ENCODE measurements around the gene IMPACT. TPM values are rescaled to one million over a fixed set of nuclear protein-coding genes. Genes with fewer than 3 reads are reported as not detected.

IMPACT gene
- total RNA-seq, 1 donor from 2014 or later, result 31.2 TPM

DNA sequence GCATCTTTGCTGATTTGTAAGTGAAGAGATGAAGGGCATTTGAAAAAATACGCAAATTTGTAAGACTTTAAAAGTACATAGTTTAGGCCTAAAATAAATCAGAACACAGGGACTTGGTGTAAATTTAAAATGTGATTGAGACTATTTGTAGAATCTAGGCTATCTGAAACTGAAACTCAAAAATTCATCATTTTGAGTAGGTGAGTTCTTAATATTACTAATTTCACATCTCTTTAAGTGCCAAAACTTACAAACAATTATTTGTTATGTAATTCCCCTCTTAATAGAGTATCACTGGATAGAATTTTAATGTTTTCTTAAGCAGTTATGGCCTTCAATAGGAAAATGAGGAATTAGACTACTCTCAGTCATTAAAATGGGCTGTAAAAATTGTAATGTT is 20.0 kb downstream of the IMPACT start:
- TF ChIP-seq, protein P1, sequence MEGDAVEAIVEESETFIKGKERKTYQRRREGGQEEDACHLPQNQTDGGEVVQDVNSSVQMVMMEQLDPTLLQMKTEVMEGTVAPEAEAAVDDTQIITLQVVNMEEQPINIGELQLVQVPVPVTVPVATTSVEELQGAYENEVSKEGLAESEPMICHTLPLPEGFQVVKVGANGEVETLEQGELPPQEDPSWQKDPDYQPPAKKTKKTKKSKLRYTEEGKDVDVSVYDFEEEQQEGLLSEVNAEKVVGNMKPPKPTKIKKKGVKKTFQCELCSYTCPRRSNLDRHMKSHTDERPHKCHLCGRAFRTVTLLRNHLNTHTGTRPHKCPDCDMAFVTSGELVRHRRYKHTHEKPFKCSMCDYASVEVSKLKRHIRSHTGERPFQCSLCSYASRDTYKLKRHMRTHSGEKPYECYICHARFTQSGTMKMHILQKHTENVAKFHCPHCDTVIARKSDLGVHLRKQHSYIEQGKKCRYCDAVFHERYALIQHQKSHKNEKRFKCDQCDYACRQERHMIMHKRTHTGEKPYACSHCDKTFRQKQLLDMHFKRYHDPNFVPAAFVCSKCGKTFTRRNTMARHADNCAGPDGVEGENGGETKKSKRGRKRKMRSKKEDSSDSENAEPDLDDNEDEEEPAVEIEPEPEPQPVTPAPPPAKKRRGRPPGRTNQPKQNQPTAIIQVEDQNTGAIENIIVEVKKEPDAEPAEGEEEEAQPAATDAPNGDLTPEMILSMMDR (IDR thresholded peaks at IDR 0.05), result no peak
- H3K36me3 ChIP-seq, result peaks cover 80% of the 10 kb centered on the region

DNA sequence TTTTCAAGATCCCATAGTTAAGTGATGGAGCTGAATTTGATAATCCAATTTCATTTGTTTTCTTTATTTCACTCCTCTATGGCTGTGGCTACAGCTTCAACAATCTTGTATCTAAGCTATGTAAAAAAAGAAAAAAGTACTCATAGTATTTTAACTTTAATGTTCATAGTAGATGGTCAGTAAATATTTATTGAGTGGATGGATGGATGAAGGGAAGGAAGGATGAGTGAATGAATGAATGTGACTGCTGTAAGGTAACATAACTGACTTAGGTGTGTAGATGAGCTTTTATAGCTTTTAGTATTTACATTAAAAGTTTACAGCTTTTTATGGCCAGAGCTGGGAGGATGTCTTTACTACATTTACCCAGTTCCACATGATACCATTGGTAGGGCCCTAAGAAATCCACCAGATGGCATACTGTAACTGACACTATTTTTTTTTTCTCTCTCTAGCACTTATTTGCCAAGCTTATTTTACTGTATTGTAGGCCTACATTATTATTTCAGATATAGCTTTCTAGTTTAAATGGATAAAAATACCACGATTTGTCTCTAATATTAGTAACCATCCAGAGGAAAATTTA is 20.6 kb downstream of the IMPACT start:
- Histone ChIP-seq H3K27me3 (no peaks in the 10 kb centered on the region), H3K27ac (no peak overlapping the region), H3K9me3 (no peaks in the 10 kb centered on the region), H3K4me1 (no peaks in the 10 kb centered on the region), H3K36me3 (peaks cover 76% of the 10 kb centered on the region), H3K4me3 (no peak overlapping the region)
- intact Hi-C loops (cut with DNase I), result no loop called here
- DNase-seq (no peak), ATAC-seq (no peak)
- TF ChIP-seq, protein P1 (IDR thresholded peaks at IDR 0.05), result no peak

More for the DNA sequence above, 20.0 kb downstream of the IMPACT start:
- ATAC-seq (no peak), DNase-seq (no peak)
- H3K27me3 ChIP-seq, result no peaks in the 10 kb centered on the region
- H3K4me3 ChIP-seq, result no peak overlapping the region
- no peaks in the 10 kb centered on the region for H3K9me3 ChIP-seq
- no peak overlapping the region for H3K27ac ChIP-seq
- intact Hi-C loops (cut with DNase I), result no loop called here
- no peaks in the 10 kb centered on the region for H3K4me1 ChIP-seq

DNA sequence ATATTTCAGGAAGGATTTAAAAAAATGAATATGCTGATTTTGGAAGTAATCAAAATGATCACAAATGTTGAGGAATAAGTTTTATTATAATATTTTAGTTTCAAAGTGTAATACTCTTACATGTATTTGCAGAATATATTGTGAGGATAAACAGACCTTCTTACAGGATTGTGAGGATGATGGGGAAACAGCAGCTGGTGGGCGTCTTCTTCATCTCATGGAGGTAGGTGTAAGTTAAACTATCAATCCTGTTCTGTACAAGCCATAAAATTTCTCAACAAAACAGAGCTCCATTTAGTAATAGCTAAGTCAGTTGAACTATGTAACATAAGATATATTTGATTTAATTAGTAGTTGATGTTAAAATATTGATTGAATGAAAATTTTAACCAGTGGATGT is 21.5 kb downstream of the IMPACT start:
- H3K36me3 ChIP-seq, result peaks cover 73% of the 10 kb centered on the region
- no peaks in the 10 kb centered on the region for H3K27me3 ChIP-seq
- DNase-seq (no peak), ATAC-seq (no peak)
- H3K4me1 ChIP-seq, result no peaks in the 10 kb centered on the region
- intact Hi-C loops (cut with DNase I), result no loop called here
- no peak overlapping the region for H3K4me3 ChIP-seq
- no peak overlapping the region for H3K27ac ChIP-seq
- no peaks in the 10 kb centered on the region for H3K9me3 ChIP-seq
- TF ChIP-seq, protein P1 (IDR thresholded peaks at IDR 0.05), result no peak

DNA sequence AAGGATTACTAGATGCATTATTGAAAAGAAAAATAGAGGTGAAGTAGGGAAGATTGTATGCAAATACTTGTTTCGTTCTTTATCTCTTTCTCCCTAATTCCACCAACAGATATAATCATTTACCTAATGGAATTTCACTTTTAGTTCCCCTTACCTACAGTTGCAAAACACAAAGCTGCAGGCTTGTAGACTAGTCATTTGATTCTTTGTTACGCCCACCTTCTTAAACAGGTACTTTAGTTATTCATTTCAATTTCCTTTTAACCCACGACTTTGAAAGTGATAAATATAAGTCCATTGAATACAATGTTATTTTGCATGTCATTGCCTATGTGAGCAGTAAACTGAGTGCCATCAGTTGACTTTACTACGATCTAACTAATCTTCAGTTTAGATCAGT is 30.1 kb downstream of the IMPACT start:
- Histone ChIP-seq H3K27ac (no peak overlapping the region), H3K36me3 (peaks cover 10% of the 10 kb centered on the region), H3K9me3 (no peaks in the 10 kb centered on the region), H3K4me1 (no peaks in the 10 kb centered on the region), H3K27me3 (no peaks in the 10 kb centered on the region), H3K4me3 (no peak overlapping the region)
- ATAC-seq, result no peak
- intact Hi-C loops (cut with DNase I), result no loop called here
- TF ChIP-seq, protein P1 (IDR thresholded peaks at IDR 0.05), result no peak
- no peak for DNase-seq

DNA sequence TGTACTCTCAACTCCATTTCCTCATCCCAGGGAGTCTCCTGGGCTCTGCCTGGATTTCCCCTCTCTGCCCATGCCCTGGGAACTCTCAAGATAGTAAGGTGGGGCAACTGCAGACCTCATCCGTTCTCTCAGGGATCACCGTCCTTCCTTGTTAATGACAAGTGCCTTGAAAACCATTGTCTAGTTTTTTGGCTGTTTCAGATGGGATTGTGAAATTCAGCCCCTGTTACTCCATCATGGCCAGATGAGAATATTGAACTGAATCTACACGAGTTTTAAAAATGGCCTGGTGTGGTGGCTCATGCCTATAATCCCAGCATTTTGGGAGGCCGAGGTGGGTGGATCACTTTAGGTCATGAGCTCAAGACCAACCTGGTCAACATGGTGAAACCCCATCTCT is 33.3 kb downstream of the IMPACT start:
- H3K4me3 ChIP-seq, result no peak overlapping the region
- no peak for ATAC-seq
- H3K9me3 ChIP-seq, result no peaks in the 10 kb centered on the region
- TF ChIP-seq, protein P1 (IDR thresholded peaks at IDR 0.05), result no peak
- no peak overlapping the region for H3K27ac ChIP-seq
- H3K4me1 ChIP-seq, result no peaks in the 10 kb centered on the region
- DNase-seq, result no peak
- H3K36me3 ChIP-seq, result no peaks in the 10 kb centered on the region
- H3K27me3 ChIP-seq, result no peaks in the 10 kb centered on the region
- intact Hi-C loops (cut with DNase I), result no loop called here

DNA sequence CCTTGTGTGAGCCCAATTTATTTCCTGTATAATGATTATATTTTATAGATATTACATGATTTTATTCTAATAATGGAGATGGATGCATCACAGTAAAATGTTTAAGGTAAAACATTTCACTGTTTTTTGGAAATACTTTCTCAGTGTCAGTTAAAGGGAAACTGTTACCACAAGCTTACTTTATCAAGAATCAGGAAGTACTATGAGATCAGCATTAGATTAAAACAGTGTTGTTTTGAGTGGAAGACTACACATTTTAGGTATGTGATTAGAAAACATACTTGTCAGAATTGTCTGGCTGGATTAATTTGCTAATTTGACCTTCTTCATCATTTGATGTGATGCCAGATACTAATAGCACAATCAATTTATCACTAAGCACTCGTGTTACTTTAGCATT is 33.9 kb downstream of the IMPACT start, which contains the start of gene HRH4:
Gene HRH4, plus strand, starts transcription at position 250 of the 400 bp plus-strand sequence. Its CDS starts 92 bp downstream, at position 342.
- DNase-seq (no peak), ATAC-seq (no peak)
- intact Hi-C loops (cut with DNase I), result no loop called here
- no peak within 1 kb of the TSS for H3K27ac ChIP-seq
- no peaks in the 10 kb centered on the region for H3K9me3 ChIP-seq
- H3K27me3 ChIP-seq, result no peaks in the 10 kb centered on the region
- no peak within 1 kb of the TSS for H3K4me3 ChIP-seq
- H3K36me3 ChIP-seq, result no peaks in the 10 kb centered on the region
- no peaks in the 10 kb centered on the region for H3K4me1 ChIP-seq
- TF ChIP-seq, protein P1 (IDR thresholded peaks at IDR 0.05), result no peak

Measured in upper lobe of right lung (tissue), 1 donor.